Raji (cell line): Measurements from ENCODE around the gene INS.

Experiments used
- POLR2A ChIP-seq: IDR thresholded peaks from 2 replicates; pipeline ENCODE4 v1.6.1; 2011; ENCODE audit warnings: low read depth, low read length, control low read depth; ENCODE audit not compliant: insufficient read depth

INS gene

DNA sequence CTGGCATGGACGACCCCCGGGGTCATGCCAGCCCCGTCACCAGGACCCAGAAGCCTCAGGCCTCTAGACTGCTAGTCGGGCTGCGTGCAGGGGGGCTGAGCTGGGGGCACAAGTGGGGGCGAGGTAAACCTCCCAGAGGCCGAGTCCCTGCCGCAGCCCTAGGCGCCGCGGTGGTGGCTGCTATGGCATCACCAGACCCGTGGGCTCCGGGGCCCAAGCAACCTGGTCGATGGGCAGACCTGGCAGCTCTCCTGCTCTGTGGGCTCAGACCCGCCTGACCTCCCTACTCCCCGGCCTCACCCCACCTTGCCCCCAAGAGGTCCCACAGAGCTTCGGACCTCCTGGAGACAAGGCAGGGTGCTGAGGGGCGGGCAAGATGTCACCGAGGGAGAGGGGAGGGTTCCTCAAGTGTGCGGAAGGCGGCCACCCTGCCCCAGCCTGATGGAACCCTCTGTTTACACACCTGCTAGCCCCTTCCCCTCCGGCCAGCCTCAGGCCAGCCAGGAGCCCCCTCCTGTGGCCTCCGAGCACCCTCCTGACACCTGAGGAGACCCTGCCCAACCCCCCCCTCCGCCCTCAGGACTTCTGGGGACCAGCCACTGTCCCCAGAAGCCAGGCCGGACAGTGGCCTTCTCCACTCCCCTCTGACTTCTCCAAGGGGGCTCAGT is 31.2 kb downstream of the INS start:
- no peak for TF ChIP-seq POLR2A

DNA sequence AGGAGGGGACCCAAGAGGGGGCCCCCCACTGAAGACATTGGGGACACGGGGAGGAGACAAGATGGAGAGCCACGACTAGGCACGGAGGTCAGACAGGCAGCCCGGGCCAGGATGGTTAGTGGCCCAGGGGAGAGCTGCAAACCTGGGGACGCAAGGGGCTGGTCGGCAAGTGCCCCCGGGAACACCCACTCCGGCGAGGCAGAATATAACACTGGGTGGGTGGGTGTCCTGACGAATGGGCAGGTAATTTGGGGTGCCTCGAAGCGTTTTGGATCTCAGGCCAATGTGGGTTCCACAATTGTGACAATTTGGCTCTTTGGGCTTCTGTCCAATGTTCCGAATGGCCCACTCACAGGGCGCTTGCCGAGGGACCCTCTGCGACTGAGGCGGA is 31.7 kb downstream of the INS start:
- TF ChIP-seq POLR2A: no peak

DNA sequence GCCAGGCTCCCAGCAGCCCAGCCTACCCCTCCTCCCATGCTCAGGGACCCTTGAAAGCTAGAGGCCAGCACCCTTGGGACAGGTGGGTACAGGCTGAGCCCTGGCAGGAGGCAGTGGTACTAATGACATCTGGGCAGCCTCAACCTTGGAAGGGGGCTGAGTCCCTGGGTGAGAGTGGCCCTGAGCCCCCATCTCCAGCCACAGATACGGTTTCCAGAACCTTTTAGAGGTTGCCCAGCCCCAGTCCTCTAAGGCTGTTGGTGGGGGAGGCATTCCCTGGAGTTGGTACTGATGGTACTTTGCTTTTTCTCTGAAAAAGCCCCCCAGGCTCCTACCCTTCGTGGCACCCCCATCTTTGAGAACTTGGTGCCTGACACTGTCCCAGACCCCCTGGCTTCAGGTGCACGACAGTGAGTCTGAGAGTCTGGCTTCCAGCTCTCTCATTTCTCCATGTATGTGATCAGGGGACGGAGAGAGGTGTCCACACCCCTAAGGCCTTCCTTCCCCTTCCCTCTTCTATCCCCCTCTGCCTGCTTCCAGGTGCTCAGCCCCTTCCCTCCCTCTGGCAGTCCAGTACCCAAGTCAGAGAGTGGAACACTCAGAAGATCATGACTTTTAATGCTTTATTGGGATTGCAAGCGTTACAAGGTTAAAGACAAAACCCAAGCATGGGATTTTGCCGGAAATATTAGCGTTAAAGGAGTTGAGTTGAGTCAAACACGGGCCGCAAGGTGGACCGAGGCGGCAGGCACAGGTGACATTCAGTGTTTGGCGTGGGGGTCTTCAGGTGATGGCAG is 32.3 kb downstream of the INS start:
- no peak for TF ChIP-seq POLR2A

DNA sequence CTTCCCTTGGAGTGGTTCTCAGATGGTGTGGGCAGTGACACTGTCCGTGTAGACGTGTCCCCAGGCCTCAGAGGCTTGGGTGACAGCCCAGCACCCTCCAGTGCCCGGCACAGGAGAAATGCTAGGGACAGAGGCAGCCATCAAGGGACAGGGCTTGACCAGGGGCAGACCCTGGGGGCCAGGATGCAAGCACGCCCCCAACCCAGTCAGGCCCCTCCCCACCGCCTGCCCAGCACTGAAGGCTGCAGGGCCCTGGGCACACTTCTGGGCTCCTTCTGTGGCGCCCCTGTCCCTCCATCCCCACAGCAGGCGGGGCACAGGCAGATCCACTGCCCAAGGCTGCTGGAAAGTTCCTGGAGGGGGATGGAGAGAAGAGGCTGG is 32.9 kb downstream of the INS start:
- TF ChIP-seq POLR2A: no peak

DNA sequence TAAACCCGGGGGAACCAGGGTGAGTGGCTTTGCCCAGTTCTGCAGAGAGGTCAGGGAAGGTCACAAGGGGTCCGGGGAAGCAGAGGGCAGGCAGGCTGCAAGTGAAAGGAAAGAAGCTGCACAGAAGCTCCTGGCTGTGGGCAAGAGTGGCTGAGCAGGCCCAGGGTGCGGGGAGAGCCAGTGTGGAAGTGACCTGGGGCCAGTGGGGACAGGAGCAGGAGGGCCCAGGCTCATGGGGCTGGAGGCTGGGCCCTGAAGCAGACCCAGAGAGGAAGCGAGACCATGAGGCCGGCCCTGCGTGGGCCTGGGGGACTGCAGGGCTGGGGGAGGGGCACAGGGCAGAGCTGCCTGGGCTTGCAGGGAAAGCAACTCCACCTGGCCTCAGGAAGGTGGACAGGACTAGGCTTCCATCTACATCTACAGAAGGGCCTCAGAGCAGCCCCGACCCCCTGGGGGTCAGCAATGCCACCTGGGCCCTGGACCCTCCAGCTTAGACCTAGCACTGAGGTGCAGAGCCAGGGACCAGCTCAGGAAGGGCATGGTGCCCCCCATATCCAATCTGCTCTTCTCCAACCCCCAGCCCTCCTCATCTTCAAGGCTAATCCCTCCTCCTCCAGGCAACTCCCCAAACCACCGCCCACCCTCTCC is 33.4 kb downstream of the INS start:
- TF ChIP-seq POLR2A: no peak

DNA sequence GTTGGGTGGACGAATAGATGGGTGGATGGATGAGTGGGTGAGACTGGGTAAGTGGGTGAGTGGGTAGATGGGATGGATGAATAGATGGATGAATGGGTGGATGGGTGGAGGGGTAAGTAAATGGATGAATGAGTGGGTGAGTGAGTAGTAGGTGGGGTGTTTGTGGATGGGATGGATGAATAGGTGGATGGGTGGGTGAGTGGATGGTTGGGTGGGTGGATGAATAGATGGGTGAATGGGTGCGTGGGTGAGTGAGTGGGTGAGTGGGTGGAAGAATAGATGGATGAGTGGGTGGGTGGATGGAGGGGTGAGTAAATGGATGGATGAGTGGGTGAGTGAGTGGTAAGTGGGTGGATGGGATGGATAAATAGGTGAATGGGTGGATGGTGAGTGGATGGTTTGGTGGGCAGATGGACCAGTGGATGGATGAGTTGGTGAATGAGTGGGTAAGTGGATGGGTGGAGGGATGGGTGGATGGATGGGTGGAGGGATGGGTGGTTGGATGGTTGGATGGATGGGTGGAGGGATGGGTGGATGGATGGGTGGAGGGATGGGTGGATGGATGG is 34.4 kb downstream of the INS start:
- TF ChIP-seq POLR2A: no peak

DNA sequence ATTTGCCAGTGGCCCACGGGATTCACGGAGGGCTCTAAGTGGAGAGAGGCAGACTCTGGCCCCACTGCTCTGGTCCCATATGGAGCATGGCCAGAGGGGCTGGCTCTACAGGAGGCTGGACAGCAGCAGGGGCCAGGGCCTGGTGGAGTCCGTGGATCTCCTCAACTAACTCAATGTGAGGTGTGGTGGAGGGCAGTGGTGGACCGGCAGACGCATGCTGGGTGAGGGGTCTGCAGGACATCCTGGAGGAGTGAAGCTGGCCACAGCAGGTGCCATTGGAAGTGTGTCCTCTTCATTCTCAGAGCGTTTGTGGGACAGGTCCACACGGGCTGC is 37.4 kb downstream of the INS start:
- TF ChIP-seq POLR2A: no peak

DNA sequence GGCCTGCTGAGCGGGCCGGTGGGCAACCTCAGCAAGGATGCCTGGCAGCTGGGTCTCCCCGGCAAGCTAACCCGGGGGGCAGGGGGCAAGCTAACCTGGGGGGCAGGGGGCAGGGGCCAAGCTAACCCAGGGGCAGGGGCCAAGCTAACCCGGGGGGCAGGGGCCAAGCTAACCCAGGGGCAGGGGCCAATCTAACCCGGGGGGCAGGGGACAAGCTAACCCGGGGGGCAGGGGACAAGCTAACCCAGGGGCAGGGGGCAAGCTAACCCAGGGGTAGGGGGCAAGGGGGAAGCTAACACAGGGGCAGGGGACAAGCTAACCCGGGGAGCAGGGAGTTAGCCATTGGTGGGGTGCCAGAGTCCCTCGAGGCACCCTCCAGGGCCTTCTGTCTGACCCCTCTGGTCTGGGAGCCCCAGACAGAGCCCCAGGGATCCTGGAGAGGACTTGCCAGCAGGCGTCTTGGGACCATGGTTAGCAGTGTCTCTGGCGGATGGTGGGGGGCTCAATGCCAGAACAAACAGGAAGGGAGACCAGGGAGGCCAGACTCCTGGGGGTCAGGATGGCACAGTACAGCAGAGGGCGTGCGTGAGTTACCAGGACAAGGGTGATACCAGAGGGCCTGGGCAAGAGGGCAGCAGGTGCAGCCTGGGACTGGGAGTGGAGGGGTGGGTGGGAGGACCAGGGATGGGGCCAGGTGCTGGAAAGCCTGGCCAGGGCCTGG is 37.9 kb downstream of the INS start:
- TF ChIP-seq POLR2A: no peak

DNA sequence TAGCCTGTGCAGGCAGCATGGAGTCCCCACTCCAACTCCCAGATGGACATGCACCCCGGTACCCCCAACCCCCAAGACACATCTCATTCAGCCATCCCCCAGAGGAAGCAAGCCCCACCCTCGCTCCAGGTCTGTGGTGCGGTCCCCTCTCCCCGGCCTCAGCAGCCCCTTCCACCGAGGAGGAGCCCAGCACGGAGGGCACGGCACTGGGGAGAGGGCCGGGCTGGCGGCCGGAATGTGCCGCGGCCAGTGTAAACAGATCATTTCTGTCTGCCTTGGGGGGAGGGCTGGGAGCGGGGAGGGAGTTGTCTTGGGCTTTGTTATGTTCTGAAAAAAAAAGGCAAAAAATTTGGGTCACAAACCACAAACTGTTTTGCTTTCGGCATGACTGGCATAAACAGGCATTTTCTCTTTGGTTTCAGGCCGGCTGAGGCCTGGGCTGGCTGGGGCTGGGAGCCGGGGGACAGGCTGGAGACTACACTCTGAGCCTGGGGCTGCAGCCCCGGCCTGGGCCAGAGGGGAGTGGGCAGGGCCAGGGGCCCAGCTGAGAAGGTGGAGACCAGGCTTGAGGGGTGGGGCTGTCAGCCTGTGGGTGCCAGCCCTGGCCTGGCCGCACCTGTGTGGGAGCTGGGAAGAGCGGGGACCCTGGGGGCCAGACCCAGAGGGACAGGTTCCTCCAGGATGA is 38.6 kb downstream of the INS start:
- TF ChIP-seq POLR2A: no peak

DNA sequence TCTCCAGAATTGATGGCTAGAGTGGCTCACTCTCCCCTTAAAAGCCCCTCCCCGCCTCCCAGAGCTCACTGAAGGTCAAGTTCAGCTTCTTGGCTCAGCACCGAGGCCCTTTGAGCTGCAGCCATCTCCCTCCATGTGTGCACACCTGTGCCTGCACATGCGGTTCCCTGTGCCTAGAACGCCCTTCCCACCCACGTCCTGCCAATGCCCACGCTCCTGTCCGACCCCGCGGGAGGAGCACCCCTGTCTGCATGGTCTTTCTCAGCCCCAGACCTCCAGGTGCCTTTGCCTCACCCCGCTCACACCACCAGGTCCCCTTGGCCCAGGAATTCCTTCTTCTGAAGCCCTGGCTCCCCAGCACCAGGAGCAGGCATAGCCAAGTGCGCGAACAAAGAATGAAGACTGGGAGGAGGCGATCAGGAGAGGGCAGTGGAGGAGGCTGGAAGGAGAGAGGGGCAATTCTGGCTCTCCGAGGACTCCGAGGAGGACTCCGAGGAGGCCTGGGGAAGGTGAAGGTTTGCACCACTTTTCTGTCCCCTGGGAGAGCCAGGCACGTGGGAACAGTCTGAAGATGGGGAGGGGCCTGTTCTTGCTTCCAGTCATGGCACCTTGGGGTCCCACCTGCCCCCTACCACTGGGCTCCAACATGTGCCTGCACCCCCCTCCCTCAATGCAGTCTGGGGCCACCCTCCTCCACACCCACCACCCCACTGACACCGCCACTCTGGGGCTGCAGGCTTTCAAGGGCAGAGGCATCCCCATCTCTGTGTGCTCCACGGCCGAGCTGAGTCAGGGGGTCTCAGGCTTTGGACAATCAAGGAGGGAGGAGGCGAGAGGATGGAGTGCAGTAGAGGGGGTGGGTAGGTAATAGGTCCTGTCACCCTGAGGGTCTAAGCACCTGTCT is 39.5 kb downstream of the INS start:
- TF ChIP-seq POLR2A: no peak

DNA sequence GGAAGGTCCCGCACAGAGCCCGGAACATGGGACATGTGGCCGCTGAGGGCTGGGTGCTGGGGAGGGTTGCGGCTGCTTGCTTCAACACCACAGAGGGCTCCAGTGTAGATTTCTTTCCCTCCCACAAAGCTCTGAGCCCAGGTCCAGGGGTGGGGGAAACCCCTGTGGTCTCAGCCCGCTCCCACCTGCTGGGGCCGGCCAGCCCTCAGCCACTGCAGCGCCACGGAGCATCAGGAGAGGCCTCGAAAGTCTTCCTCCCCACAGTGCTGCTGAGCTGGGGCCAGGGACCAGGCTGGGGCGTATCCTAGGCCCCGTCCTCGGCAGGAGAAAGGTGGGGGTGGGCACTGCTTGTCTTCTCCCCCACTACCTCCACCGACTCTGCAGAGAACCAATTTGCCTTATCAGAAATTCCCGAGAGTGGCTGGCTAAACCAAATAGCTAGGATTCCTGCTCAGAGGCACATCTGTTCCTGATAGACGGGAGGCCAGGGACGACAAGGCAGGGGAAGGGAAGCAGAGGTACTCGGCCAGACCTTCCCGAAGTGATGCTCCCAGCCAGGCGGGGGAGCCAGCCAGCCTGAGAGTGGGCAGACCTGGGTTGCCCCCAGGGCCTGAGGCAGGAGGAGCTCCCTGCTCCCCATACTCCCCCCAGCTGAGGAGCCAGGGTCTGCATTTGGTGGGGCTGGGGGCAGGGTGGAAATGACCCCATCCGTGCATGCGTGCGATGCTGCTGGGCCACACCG is 40.5 kb downstream of the INS start:
- no peak for TF ChIP-seq POLR2A

DNA sequence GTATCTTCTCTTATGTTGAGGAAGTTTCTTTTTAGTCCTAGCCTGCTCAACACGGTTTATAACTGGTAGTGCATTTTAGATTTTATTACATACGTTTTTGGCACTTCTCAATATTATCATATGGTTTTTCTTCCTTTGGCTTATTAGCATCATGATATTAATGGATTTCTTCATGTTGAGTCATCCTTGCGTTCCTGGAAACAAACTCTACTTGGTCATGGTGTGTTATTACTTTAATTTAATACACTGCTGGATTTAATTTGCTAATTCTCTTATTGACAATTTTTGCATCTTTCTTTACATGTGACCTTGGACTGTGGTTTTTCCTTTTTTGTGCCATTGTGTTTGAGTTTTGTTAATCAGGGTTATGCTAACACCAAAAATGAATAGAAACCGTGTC is 42.3 kb downstream of the INS start:
- TF ChIP-seq POLR2A: no peak

DNA sequence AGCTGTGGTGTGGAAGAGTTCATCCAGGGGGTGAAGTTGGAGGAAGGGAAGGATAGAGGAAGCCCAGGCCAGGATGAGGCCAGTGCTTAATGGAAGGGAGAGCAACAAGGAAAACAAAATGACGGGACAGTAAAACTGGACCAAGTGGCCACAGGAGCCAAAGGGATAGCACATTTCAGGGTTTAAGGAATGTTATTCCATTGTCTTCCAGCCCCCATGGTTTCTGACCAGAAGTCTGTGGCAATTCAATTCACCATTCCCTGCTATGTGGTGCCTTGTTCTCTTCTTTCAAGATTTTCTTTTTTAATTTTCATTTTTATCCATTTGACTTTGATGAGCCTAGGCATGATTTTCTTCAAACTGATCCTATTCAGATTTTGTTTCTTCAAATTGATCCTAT is 44.3 kb downstream of the INS start:
- TF ChIP-seq POLR2A: no peak
